Right cardiac atrium (tissue), 5 donors: ENCODE results near the gene IFNGR2. TPM values are rescaled to one million over a fixed set of nuclear protein-coding genes. Genes with fewer than 3 reads are reported as not detected.
"Not testable (repeated sequence)": the region's sequence is repeated elsewhere in the genome, so short reads cannot be mapped to it uniquely, and the experiment has no call there.

Experiments used
- ATAC-seq, 2 donors: fragments of 200-7000 bp; cut with Tn5 transposase; one replicate each; pipeline versions ENCODE4 v1.8.0 to v1.9.1; 2020; ENCODE audit warnings: moderate library complexity in 2 of 2, mild to moderate bottlenecking in 1 of 2
- DNase-seq, 3 donors: peaks; one replicate each; pipeline ENCODE4 v3.0.0-alpha.2; 2020
- H3K27ac ChIP-seq: one replicate; pipeline ENCODE4 v1.5.1; 2013; ENCODE audit warnings: mild to moderate bottlenecking, low read length, control low read depth, moderate library complexity
- H3K27me3 ChIP-seq: one replicate; pipeline ENCODE4 v1.6.1; 2013; ENCODE audit not compliant: control insufficient read depth, insufficient read depth
- H3K4me1 ChIP-seq: one replicate; pipeline ENCODE4 v1.6.1; 2013; ENCODE audit warnings: low read length; ENCODE audit not compliant: control insufficient read depth, insufficient read depth
- H3K4me3 ChIP-seq: one replicate; pipeline ENCODE4 v1.5.1; 2013; ENCODE audit warnings: low read length, control low read depth
- H3K9me3 ChIP-seq: one replicate; pipeline ENCODE4 v1.6.1; 2013; ENCODE audit warnings: low read length; ENCODE audit not compliant: control insufficient read depth
- WGBS: extraction: QIAGEN DNeasy Blood & Tissue Kit; methylation state at CpG from one replicate; pipeline ENCODE4 v1.1.7; 2013; 5-methylcytosine and 5-hydroxymethylcytosine counted together
- intact Hi-C, 4 donors: fragments of 100-400 bp; cut with DNase I; formaldehyde crosslinking; loops; one replicate each; pipeline versions ENCODE4 v1.11.0 to v1.14.0; 2022 to 2023
- polyA plus RNA-seq: library from polyadenylated mRNA; stranded (reverse); fragments of 200-250 nt; gene quantifications from one replicate; pipeline ENCODE4 v1.2.3, GENCODE V29; 2013
- total RNA-seq, 4 donors: library from RNA; stranded (reverse); fragmentation: NEBNext Ultra II Directional; extraction: Animal tissue kit (Norgen Biotek cat#: 25700); gene quantifications; one replicate each; pipeline ENCODE4 v1.2.1, GENCODE V29; 2021
- donor health status: healthy with polysubstance abuse.
- donor health status: DM: no; HTN: yes; CAD: no.
- donor health status: DM: no; HTN: no; CAD: no.
- donor health status: DM: no; HTN: yes; CAD: no; lungs with severe emphysema.
- donor health status: DM: yes; HTN: yes; CAD: no.

Gene IFNGR2
- total and polyA plus RNA-seq, 5 donors = 37.4 to 47.4 (median 41.7) TPM

DNA sequence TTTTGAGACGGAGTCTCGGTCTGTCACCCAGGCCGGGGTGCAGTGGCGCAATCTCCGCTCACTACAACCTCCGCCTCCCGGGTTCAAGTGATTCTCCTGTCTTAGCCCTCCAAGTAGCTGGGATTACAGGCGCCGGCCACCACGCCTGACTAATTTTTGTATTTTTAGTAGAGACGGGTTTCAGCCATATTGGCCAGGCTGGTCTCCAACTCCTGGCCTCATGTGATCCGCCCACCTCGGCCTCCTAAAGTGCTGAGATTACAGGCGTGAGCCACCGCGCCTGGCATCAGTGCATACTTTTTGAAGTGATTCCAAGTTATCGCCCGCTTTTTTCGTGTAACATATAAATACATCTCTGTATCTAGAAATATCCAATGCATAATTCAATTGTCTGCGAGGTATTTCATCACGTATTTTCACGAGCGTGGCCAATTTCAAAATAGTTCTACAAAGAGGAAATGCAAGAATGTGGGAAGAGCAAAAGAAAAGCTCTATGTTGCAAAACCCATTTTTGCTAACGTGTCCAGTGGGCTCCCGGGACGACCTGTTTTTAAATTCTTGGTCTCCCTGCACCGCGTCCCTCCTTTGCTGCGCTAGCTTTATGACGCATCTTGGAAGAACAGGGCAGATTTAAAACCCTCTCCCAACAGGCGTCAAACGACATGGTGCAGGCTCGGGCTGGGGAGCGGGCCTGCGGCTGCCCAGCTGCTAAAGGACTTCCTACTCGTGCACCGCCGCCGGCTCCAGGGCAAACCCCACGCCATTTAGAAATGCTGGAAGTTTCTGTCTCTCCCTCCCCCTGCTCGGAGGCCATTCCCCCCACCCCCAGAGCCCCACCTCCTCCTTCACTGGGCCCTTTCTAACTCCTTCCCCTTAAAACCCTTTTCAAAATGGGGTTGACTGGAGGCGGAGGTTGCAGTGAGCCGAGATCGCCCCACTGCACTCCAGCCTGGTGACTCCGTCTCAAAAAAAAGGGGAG, 923 bp upstream of the IFNGR2 start:
- WGBS = 45% methylated on average over 45 of the region's 45 CpGs
- ATAC-seq (peak; percentile 69 to 70), DNase-seq (peak; percentile 74 to 87 (median 87))
- H3K9me3 ChIP-seq = no peaks in the 10 kb centered on the region
- H3K27me3 ChIP-seq = no peaks in the 10 kb centered on the region
- peak overlapping the region; percentile 84 for H3K4me3 ChIP-seq
- H3K27ac ChIP-seq = peak overlapping the region; percentile 57
- intact Hi-C loops = no loop called here
- peaks cover 9% of the 10 kb centered on the region for H3K4me1 ChIP-seq

DNA sequence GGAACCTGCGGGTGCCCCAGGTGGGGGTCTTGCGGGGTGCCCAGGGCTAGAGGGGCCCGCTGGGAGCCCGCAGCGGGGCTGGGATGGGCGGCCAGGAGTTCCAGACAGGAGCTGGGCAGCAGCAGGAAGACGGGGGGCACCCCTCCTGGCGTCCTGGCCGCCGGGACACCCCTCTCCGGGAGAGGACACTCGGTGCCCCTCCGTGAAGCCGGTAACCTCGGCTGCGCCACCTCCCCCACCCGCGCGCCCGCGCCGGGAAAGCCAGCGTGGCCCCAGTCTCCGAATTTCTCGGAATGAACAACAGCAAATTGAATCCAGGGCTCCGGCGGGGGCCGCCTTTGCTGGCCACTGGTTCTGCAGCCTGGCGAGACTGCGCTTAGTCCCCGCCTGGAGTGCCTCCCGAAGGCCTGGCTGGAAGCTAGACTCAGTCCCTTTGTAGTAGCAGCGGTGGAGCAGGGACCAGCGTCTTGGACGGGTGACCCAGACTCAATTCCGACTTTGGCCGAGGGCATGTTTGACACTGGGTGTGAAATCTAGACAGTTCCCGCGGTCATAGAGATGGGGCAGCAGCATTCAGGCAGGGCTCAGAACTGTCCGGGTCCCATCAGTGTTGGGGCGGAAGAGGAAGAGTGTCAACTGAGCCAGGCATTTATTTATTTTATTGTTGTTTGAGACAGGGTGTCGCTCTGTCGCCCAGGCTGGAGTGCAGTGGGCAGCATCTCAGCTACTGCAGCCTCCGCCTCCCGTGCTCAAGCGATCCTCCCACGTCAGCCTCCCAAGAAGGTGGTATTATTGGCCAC, 773 bp downstream of the IFNGR2 start:
- DNase-seq = peak; percentile 67 to 90 (median 90)
- no peaks in the 10 kb centered on the region for H3K27me3 ChIP-seq
- peak overlapping the region; percentile 84 for H3K4me3 ChIP-seq
- peak; percentile 68 to 76 for ATAC-seq
- H3K27ac ChIP-seq = peak overlapping the region; percentile 21
- 3% methylated on average over 47 of the region's 47 CpGs for WGBS
- peaks cover 9% of the 10 kb centered on the region for H3K4me1 ChIP-seq
- intact Hi-C loops = no loop called here
- H3K9me3 ChIP-seq = no peaks in the 10 kb centered on the region

GRCh38 chr21:33406493-33406892, 3.3 kb downstream of the IFNGR2 start:
- intact Hi-C loops = no loop called here

GRCh38 chr21:33411949-33412430, 8.8 kb downstream of the IFNGR2 start:
- H3K4me3 ChIP-seq = no peak overlapping the region
- ATAC-seq = peak; percentile 19 to 29
- DNase-seq = no peak
- H3K4me1 ChIP-seq = no peaks in the 10 kb centered on the region
- no peaks in the 10 kb centered on the region for H3K9me3 ChIP-seq
- no peaks in the 10 kb centered on the region for H3K27me3 ChIP-seq
- WGBS = 67% methylated on average over 8 of the region's 8 CpGs
- H3K27ac ChIP-seq = no peak overlapping the region
- intact Hi-C loops = no loop called here

More at GRCh38 chr21:33406493-33406892, 3.3 kb downstream of the IFNGR2 start:
- 61% methylated on average over 5 of the region's 5 CpGs for WGBS
- Histone ChIP-seq H3K4me1 (peaks cover 9% of the 10 kb centered on the region), H3K4me3 (no peak overlapping the region), H3K27me3 (no peaks in the 10 kb centered on the region), H3K9me3 (no peaks in the 10 kb centered on the region), H3K27ac (no peak overlapping the region)
- ATAC-seq (no peak), DNase-seq (no peak)

GRCh38 chr21:33412439-33412831, 9.2 kb downstream of the IFNGR2 start:
- H3K27me3 ChIP-seq, H3K9me3 ChIP-seq, H3K27ac ChIP-seq, H3K4me3 ChIP-seq, intact Hi-C loops, DNase-seq, H3K4me1 ChIP-seq, ATAC-seq: not testable (repeated sequence)
- WGBS = 93% methylated on average over 12 of the region's 12 CpGs

DNA sequence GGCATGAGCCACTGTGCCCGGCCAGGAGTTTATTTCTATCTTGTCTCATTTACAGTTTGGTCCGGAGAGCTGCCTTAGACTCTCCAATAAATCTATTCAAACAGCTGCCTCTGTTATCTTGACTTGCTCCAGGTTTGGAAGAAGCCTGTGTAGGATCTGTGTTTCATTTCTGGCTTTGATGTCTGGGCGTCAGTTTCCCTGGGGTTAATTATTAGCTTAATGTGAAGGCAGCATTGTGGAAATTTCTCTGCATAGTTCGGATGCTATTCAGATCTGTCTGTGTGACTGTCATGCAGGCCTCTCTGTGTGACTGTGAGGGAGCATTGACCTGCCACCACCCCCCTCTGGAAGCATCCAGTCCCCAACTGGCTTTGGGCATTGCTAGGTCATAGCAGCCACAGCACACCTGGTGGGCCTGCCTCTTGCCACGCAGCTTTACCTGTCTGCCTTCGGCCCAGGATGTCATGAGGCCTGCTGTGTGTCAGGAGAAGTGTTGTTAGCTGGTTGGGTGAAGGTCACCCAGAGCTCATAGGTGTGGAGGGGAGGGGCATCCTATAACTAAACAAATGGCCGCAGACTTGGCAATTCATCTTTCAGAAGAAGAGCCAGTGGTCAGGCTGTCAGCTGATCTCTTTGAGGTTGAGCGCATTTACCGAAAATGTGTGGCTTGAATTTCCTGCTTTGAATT, 9.8 kb downstream of the IFNGR2 start:
- DNase-seq (no peak), ATAC-seq (no peak)
- Histone ChIP-seq H3K27me3 (no peaks in the 10 kb centered on the region), H3K4me1 (no peaks in the 10 kb centered on the region), H3K9me3 (no peaks in the 10 kb centered on the region), H3K27ac (no peak overlapping the region), H3K4me3 (no peak overlapping the region)
- intact Hi-C loops = no loop called here
- WGBS = 72% methylated on average over 9 of the region's 9 CpGs

DNA sequence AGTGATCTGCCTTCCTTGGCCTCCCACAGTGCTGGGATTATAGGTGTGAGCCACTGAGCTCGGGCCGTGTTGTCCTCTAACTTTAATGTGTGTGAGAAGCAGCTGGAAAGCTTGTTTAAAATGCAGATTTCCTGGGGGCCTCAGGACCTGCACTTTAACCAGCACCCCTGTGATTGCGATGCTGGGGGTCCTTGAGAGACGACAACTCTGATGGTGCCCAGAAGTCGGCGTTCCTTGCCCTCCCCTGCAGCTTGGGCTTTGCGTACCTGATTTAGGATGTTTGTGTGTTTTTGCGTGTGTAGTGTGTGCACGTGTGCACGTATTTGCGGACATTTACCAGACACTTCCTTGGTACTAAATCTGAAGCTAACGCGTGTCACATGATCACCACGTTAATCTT, 10.9 kb downstream of the IFNGR2 start:
- intact Hi-C loops = no loop called here
- ATAC-seq (no peak), DNase-seq (no peak)
- 85% methylated on average over 14 of the region's 14 CpGs for WGBS
- Histone ChIP-seq H3K4me3 (no peak overlapping the region), H3K4me1 (no peaks in the 10 kb centered on the region), H3K27me3 (no peaks in the 10 kb centered on the region), H3K9me3 (no peaks in the 10 kb centered on the region), H3K27ac (no peak overlapping the region)

DNA sequence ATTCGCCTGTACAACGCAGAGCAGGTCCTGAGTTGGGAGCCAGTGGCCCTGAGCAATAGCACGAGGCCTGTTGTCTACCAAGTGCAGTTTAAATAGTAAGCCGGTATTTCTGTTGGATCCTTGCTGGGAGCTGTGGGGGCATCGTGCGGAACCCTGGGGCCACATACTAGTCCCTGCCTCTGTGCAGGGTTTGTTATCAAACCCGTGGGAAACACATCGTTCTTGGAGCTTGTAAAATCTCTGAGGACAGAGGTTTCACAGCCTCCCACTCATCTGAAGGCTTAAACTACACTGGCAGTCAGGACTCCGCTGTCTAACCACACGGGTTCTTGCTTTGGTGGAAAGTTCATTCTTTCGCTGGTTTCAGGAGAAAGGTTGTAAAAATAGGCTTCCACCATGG, 11.7 kb downstream of the IFNGR2 start:
- Histone ChIP-seq H3K4me1 (peaks cover 2% of the 10 kb centered on the region), H3K27me3 (no peaks in the 10 kb centered on the region), H3K27ac (no peak overlapping the region), H3K4me3 (no peak overlapping the region), H3K9me3 (no peaks in the 10 kb centered on the region)
- intact Hi-C loops = no loop called here
- ATAC-seq (no peak), DNase-seq (no peak)
- WGBS = 74% methylated on average over 11 of the region's 11 CpGs

GRCh38 chr21:33418691-33419090, 15.5 kb downstream of the IFNGR2 start:
- Histone ChIP-seq H3K9me3 (no peaks in the 10 kb centered on the region), H3K4me1 (peaks cover 6% of the 10 kb centered on the region), H3K4me3 (no peak overlapping the region), H3K27me3 (no peaks in the 10 kb centered on the region), H3K27ac (no peak overlapping the region)
- ATAC-seq (peak; percentile 54 to 81), DNase-seq (peak; percentile 80 to 94 (median 89))
- intact Hi-C loops = no loop called here
- WGBS = 42% methylated on average over 2 of the region's 2 CpGs

DNA sequence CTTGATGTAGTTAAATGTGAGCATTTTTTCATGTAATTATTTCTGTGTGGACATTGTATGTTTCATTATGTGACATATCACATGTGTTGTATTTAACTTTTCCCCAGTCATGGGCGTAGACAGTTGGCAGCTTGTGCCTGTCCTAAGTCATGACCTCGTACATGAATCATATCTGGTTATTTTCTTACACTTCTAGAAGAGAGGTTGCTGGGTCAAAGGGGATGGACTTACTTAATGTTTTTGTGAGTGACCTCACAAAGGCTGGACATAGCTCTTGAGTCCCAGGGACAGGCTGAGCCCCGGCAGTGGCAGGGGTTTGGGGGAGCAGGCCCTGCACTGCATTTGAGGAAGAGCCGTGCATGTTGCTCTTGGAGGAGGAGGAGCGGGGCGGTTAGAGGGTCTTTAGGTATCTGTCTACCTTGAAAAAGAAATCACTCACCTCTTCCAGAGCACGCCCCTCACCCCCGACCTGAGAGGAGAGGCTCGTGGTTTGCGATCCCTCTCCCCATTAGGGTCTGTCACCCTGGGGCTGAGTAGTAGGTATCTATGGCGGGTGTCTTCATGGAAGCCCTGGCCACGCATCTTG, 16.4 kb downstream of the IFNGR2 start:
- H3K9me3 ChIP-seq = no peaks in the 10 kb centered on the region
- ATAC-seq (peak; percentile 90 to 93), DNase-seq (peak in 2 of 3 donors; percentile 64 to 77)
- no peaks in the 10 kb centered on the region for H3K27me3 ChIP-seq
- WGBS = 81% methylated on average over 12 of the region's 12 CpGs
- intact Hi-C loops = no loop called here
- H3K4me3 ChIP-seq = no peak overlapping the region
- H3K4me1 ChIP-seq = peaks cover 6% of the 10 kb centered on the region
- peak overlapping the region; percentile 26 for H3K27ac ChIP-seq
